SK-N-SH (cell line): ENCODE results near the gene PRSS48.

Experiments used
- CHD2 ChIP-seq: fragments of 150-350 bp; IDR thresholded peaks from 2 replicates; pipeline ENCODE4 v1.6.1; 2018; ENCODE audit warnings: low read length; ENCODE audit not compliant: partially characterized antibody
- EP300 ChIP-seq, 2 experiments: IDR thresholded peaks; 2 replicates each; pipeline versions ENCODE4 v1.4.0 to v1.6.1; 2012; ENCODE audit warnings: borderline replicate concordance in 1 of 2, low read depth in 1 of 2, low read length in 1 of 2
- EZH2phosphoT487 ChIP-seq: fragments of 200-600 bp; sonication (generic); IDR thresholded peaks from 2 replicates; pipeline ENCODE4 v1.6.1; 2017; ENCODE audit warnings: low read depth, mixed run types, mild to moderate bottlenecking, antibody characterized with exemption, moderate library complexity, borderline replicate concordance
- RAD21 ChIP-seq: IDR thresholded peaks from 2 replicates; pipeline ENCODE4 v1.6.1; 2012; ENCODE audit warnings: mild to moderate bottlenecking, low read length
- SMC3 ChIP-seq: IDR thresholded peaks from 2 replicates; pipeline ENCODE4 v1.6.1; 2012; ENCODE audit warnings: low read depth, low read length, improper control_type of control experiment
- TF ChIP-seq, protein P1 (sequence below): fragments of 200-600 bp; sonication (generic); IDR thresholded peaks from 2 replicates; pipeline ENCODE4 v1.6.1; 2017; ENCODE audit warnings: antibody characterized with exemption, mild to moderate bottlenecking, moderate library complexity
- TF ChIP-seq, protein P2 (sequence below): IDR thresholded peaks from 2 replicates; pipeline ENCODE4 v1.4.0; 2012; ENCODE audit warnings: low read depth

GRCh38 chr4:151257704-151258103 is 19.3 kb upstream of the PRSS48 start:
- TF ChIP-seq, protein P1, sequence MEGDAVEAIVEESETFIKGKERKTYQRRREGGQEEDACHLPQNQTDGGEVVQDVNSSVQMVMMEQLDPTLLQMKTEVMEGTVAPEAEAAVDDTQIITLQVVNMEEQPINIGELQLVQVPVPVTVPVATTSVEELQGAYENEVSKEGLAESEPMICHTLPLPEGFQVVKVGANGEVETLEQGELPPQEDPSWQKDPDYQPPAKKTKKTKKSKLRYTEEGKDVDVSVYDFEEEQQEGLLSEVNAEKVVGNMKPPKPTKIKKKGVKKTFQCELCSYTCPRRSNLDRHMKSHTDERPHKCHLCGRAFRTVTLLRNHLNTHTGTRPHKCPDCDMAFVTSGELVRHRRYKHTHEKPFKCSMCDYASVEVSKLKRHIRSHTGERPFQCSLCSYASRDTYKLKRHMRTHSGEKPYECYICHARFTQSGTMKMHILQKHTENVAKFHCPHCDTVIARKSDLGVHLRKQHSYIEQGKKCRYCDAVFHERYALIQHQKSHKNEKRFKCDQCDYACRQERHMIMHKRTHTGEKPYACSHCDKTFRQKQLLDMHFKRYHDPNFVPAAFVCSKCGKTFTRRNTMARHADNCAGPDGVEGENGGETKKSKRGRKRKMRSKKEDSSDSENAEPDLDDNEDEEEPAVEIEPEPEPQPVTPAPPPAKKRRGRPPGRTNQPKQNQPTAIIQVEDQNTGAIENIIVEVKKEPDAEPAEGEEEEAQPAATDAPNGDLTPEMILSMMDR, result no peak
- TF ChIP-seq SMC3 (no peak), CHD2 (no peak), RAD21 (no peak), EZH2phosphoT487 (no peak), EP300 (IDR thresholded peaks at IDR 0.05; ENCODE audit: borderline replicate concordance in 1 of 2, low read depth in 1 of 2, low read length in 1 of 2) (no peak)
- TF ChIP-seq, protein P2, sequence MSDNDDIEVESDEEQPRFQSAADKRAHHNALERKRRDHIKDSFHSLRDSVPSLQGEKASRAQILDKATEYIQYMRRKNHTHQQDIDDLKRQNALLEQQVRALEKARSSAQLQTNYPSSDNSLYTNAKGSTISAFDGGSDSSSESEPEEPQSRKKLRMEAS, result no peak
